Loucy (cell line): ENCODE results near the gene PRR20G.

Experiments
- EZH2phosphoT487 ChIP-seq: fragments of 200-600 bp; IDR thresholded peaks from 2 replicates; pipeline ENCODE4 v1.6.1; 2018; ENCODE audit warnings: antibody characterized with exemption, mild to moderate bottlenecking, moderate library complexity, borderline replicate concordance
- TF ChIP-seq, protein P1 (sequence below): fragments of 200-600 bp; sonication (generic); conservative IDR thresholded peaks from 2 replicates; pipeline ENCODE4 v1.5.1; 2014; ENCODE audit warnings: mild to moderate bottlenecking, antibody characterized with exemption, low read length

DNA sequence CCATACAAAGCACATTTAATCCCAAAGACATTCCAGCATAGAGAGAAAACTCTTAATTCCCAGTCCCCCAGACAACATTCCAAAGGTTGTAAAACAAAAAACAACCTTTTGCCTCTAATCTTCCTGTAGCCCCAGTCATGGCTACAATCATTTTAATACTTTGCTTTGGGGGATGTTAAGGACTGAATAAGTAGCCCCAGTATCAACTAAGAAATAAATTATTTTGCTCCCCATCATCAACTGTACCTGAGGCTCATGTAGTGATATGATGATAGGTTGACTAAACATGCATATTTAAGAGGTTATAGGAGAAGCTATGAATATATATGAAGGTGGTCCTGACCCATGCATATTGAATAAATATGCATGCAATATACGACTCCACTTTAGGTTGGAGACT lies 40.6 kb downstream of the PRR20G start:
- TF ChIP-seq, protein P1, sequence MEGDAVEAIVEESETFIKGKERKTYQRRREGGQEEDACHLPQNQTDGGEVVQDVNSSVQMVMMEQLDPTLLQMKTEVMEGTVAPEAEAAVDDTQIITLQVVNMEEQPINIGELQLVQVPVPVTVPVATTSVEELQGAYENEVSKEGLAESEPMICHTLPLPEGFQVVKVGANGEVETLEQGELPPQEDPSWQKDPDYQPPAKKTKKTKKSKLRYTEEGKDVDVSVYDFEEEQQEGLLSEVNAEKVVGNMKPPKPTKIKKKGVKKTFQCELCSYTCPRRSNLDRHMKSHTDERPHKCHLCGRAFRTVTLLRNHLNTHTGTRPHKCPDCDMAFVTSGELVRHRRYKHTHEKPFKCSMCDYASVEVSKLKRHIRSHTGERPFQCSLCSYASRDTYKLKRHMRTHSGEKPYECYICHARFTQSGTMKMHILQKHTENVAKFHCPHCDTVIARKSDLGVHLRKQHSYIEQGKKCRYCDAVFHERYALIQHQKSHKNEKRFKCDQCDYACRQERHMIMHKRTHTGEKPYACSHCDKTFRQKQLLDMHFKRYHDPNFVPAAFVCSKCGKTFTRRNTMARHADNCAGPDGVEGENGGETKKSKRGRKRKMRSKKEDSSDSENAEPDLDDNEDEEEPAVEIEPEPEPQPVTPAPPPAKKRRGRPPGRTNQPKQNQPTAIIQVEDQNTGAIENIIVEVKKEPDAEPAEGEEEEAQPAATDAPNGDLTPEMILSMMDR = no peak
- TF ChIP-seq EZH2phosphoT487 = no peak
